Anterior cingulate cortex (tissue), 58 donors: ENCODE data around the gene AMOTL1.

Experiments
- DNase-seq, 58 donors: peaks; one replicate each; lab custom pipeline; 2025; lab: John Stamatoyannopoulos, UW

The AMOTL1 gene

GRCh38 chr11:94768602-94769541 is 716 bp downstream of the AMOTL1 start:
- DNase-seq, result peak in 16 of 58 donors; percentile 2 to 47 (median 25)

- no peak for DNase-seq
Measured at GRCh38 chr11:94769880-94770279, 1.7 kb downstream of the AMOTL1 start.

- DNase-seq, result no peak
Measured at GRCh38 chr11:94770563-94771120, 2.5 kb downstream of the AMOTL1 start.

GRCh38 chr11:94771390-94771789 is 3.2 kb downstream of the AMOTL1 start:
- no peak for DNase-seq

DNA sequence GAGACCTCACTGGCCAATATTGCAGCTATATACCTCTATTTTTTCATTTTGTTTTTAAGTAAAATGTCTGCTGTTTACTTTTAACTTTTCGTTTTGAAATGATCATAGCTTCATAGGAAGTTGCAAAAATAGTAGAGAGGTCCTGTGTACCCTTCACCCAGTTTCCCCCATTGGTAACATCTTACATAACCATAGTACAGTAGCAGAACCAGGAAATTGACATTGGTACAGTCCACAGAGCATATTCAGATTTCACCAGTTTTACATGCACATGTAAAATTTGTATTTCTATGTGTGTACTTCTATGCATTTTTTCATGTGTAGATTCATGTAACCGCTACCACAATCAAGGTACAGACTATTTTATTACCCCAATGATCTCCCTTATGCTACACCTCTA is 3.8 kb downstream of the AMOTL1 start:
- DNase-seq, result no peak

GRCh38 chr11:94773842-94774241 is 5.7 kb downstream of the AMOTL1 start:
- DNase-seq, result no peak

DNA sequence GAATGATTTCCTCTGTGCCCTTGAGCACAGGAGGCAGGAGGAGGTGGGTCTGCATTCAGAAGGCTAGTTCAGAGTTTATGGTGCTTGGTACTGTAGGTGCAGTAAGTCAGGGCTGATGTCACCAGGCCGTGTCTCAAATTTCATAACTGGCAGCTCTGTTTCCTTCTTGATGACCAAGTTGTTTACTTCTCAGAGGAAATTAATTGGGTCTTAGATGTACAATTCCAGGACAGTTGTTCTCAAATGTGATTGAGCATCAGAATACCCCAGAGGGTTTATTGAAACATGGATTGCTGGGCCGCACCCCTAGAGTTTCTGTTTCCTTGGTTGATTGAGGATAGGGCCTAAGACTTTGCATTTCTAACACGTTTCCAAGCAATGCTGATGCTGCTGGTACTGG is 6.2 kb downstream of the AMOTL1 start:
- DNase-seq, result no peak

- no peak for DNase-seq
Measured at GRCh38 chr11:94775567-94776327, 7.6 kb downstream of the AMOTL1 start.

DNA sequence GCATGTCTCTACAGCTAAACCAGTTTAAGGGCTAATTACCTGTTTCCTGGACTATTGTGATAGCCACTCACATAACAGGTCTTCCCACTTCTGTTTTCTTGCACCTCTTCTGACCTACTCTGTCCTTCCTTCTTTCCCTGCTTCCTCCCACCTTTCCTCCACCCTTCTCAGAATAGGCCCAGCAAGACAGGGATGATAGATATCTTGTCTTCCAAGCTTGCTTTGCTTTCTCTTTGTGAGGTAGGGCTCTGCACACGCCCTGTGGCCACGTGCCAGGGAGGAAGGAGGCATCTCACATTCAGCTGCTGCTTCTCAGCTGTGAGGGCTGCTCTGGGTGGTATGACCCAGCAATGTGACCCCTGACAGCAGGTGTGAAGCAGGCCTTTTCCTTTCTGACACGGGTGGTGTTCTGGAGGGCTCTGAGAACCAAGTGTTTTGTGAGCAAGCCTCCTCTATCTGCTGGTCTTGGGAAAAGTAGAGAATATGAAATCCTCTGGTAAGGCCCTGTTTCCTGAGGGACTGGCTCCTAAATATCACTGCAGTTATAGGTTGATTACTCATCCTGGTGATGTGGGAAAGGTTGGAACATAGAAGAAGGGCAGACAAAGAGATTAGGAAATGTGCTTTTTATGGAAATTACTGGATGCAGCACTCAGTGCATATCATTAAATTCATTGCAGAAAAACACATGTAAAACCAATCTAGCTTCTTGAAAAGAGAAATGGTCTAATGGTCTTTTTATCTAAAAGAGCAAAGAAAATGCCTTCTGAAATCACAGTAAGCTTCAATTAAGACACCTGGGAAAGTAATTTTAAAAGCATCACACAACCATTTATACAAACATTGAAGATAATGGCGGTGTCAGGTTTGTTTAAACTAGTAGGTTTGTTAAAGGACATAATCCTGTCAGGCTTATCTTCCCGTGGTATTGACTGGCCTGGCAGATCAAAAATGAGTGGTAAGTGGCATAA is 8.5 kb downstream of the AMOTL1 start:
- peak in 1 of 58 donors; percentile 3 for DNase-seq

- DNase-seq, result no peak
Measured at GRCh38 chr11:94780432-94780831, 12.3 kb downstream of the AMOTL1 start.

GRCh38 chr11:94781837-94782236 is 13.7 kb downstream of the AMOTL1 start:
- no peak for DNase-seq

DNA sequence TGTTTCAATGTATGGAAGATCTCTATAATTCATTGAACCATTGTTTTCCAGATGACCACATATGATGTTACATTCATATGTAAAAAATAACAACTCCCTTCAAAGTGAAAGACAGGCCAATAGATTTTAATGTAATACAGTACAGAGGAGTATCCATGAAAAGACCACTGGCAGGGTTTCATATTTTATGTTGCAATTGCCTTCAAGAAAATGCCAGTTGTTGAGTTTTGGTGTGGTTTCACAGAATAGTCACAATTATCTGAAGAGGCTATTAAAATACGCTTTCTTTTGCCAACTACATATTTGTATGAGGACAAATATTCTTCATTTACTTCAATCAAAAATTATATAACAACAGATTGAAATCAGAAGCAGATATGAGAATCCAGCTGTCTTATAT is 14.3 kb downstream of the AMOTL1 start:
- DNase-seq, result no peak

GRCh38 chr11:94784884-94785283 is 16.7 kb downstream of the AMOTL1 start:
- DNase-seq, result no peak

DNA sequence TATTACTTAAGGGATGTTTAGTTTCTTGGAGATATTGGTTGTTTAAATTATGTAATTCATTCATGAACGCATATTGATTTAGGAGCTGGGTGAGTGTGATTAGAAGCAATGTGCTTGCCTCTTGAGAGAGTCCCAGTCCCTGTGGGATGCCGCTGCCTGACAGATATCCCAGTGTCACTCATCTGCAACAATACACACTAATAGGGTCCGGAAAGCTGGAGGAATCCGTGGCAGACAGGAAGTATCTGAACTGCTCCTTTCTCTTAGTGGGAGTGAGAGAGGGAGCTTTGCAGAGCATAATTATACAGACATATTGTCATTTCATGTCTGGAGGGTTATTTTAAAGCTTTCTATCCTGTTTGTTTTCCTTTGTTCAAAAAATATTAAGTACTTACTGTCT is 17.4 kb downstream of the AMOTL1 start:
- no peak for DNase-seq

DNA sequence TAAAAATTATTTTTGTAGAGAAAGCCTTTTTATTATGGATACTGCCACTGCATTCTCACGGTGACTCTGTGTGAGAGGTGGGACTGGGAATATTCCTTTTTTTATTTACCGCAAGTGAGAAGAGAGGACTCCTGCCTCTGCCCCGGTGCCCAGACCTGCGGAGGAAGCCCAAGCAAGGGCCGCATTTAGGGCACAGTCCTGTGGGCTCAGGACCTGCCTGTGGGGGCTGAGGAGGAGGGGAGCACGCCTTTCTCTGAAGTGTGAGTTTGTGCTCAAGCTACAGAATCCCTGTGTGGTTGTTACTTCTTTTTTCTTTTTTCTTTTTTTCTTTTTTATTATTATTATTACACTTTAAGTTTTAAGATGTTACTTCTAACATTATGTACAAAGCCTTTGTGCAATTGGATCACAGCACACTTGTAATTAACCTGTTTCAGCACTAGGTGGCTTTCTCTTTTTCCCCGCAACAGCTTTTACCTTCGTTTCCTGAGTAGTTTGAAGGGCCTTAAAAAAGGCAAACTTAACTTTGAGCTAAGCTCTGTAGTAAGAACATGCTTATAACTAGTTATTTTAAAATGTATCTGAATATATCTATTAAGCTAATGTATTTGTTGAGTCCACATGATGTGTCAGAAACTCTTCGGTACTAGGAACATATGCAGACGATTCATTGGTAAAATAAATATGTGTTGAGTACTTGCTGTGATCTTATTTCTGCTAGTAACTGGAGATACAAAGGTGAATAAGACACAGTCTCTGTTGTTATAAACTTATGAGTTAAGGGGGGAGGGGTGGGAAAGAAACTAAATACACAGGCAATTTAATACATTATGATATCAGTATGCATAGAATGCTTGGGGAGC is 18.3 kb downstream of the AMOTL1 start:
- DNase-seq, result peak in 1 of 58 donors; percentile 12

GRCh38 chr11:94787801-94788200 is 19.6 kb downstream of the AMOTL1 start:
- no peak for DNase-seq

GRCh38 chr11:94788396-94788795 is 20.2 kb downstream of the AMOTL1 start:
- no peak for DNase-seq

DNA sequence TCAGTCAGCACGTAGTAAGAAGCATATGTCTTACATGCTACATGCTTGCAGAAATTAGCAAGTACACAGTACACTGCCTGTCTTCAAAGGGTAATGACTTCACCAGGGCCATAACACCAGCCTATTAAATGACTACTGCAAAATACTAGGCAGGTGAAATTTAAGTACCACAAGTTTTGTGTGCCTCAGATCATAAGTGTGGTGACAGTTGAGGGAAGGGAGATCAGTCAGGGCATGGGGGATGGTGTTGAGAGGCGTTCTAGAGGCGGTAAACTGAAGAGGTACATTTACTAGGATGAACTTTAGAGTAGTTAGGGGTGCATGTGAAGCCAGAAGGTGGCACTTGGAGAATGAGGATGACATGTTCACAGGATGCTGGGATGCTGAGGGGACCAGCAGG is 22.0 kb downstream of the AMOTL1 start:
- DNase-seq, result no peak

DNA sequence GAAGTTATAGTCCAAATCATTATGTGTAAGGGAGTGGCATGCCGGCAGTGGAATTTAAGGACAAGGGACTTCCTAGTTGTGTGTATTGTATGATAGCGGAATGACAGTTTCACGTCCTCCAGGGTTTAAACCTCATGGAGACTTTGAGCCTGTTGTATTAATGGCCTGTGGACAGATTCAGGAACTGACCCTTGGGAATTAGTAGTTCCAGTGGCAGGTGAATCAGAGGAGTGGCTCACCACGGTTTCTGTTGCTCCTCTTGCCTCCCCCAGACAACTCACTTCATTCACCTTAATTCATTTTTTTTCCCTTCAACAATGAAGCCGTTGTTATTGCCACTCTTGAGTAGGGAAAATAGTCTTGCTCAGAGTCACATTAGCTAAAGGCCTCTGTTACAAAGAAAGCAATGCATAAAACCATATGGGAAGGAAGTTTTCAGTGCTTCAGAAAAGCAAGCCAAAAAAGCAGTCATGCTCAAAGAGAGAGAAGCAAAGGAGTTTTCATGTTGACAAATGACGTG is 22.6 kb downstream of the AMOTL1 start:
- DNase-seq, result no peak
